Neuronal stem cell (in vitro differentiated cells): ENCODE data around the gene TVP23C.

ENCODE experiments used
- DNase-seq: peaks from one replicate; pipeline ENCODE4 v3.0.0-alpha.2; 2013; ENCODE audit warnings: low spot score
- H2AFZ ChIP-seq: one replicate; pipeline ENCODE4 v1.6.1; 2013; ENCODE audit warnings: mild to moderate bottlenecking, low read length, inconsistent platforms
- H2AK5ac ChIP-seq: 2 replicates; pipeline ENCODE4 v1.6.1; 2013; ENCODE audit warnings: low read depth, mild to moderate bottlenecking, inconsistent platforms, low read length, moderate library complexity, mixed read lengths
- H2BK120ac ChIP-seq: 2 replicates; pipeline ENCODE4 v1.6.1; 2013; ENCODE audit warnings: low read depth, mild to moderate bottlenecking, inconsistent platforms, low read length, moderate library complexity, mixed read lengths
- H2BK12ac ChIP-seq: one replicate; pipeline ENCODE4 v1.6.1; 2013; ENCODE audit warnings: low read length, inconsistent platforms
- H2BK15ac ChIP-seq: 2 replicates; pipeline ENCODE4 v1.6.1; 2013; ENCODE audit warnings: mild to moderate bottlenecking, low read length, inconsistent platforms, mixed read lengths
- H2BK5ac ChIP-seq: one replicate; pipeline ENCODE4 v1.6.1; 2013; ENCODE audit warnings: inconsistent platforms, mild to moderate bottlenecking, low read length, moderate library complexity
- H3K14ac ChIP-seq: one replicate; pipeline ENCODE4 v1.6.1; 2013; ENCODE audit warnings: low read length, inconsistent platforms
- H3K18ac ChIP-seq: 2 replicates; pipeline ENCODE4 v1.6.1; 2013; ENCODE audit warnings: low read length, inconsistent platforms
- H3K23ac ChIP-seq: 2 replicates; pipeline ENCODE4 v1.6.1; 2013; ENCODE audit warnings: low read depth, mild to moderate bottlenecking, mixed read lengths, low read length, inconsistent platforms; ENCODE audit not compliant: poor library complexity
- H3K27ac ChIP-seq: replicated peaks from 3 replicates; pipeline ENCODE4 v1.5.1; 2013; ENCODE audit warnings: low read length, inconsistent platforms
- H3K27me3 ChIP-seq, 3 experiments: 2 replicates each; pipeline ENCODE4 v1.6.1; 2013; ENCODE audit warnings: low read length in 3 of 3, mild to moderate bottlenecking in 2 of 3, inconsistent platforms in 1 of 3, low read depth in 1 of 3, mixed read lengths in 1 of 3, moderate library complexity in 1 of 3; ENCODE audit not compliant: control insufficient read depth in 3 of 3, insufficient read depth in 3 of 3
- H3K36me3 ChIP-seq, 2 donors: replicated peaks in 1 of 2; 2 replicates each; pipeline ENCODE4 v1.6.1; 2013; ENCODE audit warnings: low read length in 2 of 2; ENCODE audit not compliant: control insufficient read depth in 2 of 2, insufficient read depth in 2 of 2
- H3K4ac ChIP-seq: 2 replicates; pipeline ENCODE4 v1.6.1; 2013; ENCODE audit warnings: inconsistent platforms, mild to moderate bottlenecking, low read length, moderate library complexity
- H3K4me1 ChIP-seq, 2 donors: 1 replicate in 1 of 2; 2 replicates in 1 of 2; pipeline ENCODE4 v1.6.1; 2013; ENCODE audit warnings: low read length in 2 of 2, low read depth in 1 of 2; ENCODE audit not compliant: control insufficient read depth in 2 of 2, insufficient read depth in 1 of 2
- H3K4me2 ChIP-seq: one replicate; pipeline ENCODE4 v1.6.1; 2013; ENCODE audit warnings: mild to moderate bottlenecking, low read length, inconsistent platforms; ENCODE audit not compliant: insufficient read depth, poor library complexity, severe bottlenecking
- H3K4me3 ChIP-seq, 2 donors: 2 replicates each; pipeline ENCODE4 v1.5.1; 2013; ENCODE audit warnings: low read length in 2 of 2, mild to moderate bottlenecking in 2 of 2, inconsistent platforms in 1 of 2, moderate library complexity in 1 of 2
- H3K79me1 ChIP-seq: one replicate; pipeline ENCODE4 v1.6.1; 2013; ENCODE audit warnings: low read depth, mild to moderate bottlenecking, inconsistent platforms, low read length, moderate library complexity
- H3K9ac ChIP-seq: one replicate; pipeline ENCODE4 v1.6.1; 2013; ENCODE audit warnings: mild to moderate bottlenecking, low read depth, low read length, inconsistent platforms; ENCODE audit not compliant: poor library complexity
- H3K9me3 ChIP-seq, 2 donors: replicated peaks in 1 of 2; 2 replicates each; pipeline versions ENCODE3 to v1.6.1; 2013; ENCODE audit warnings: low read length in 2 of 2, mild to moderate bottlenecking in 2 of 2, inconsistent platforms in 1 of 2, low read depth in 1 of 2, mixed read lengths in 1 of 2, moderate library complexity in 1 of 2; ENCODE audit not compliant: control insufficient read depth in 2 of 2, insufficient read depth in 1 of 2
- H4K8ac ChIP-seq: one replicate; pipeline ENCODE4 v1.6.1; 2013; ENCODE audit warnings: low read depth, mild to moderate bottlenecking, inconsistent platforms, low read length, moderate library complexity
- H4K91ac ChIP-seq: one replicate; pipeline ENCODE4 v1.6.1; 2013; ENCODE audit warnings: low read length, low read depth, mild to moderate bottlenecking, inconsistent platforms; ENCODE audit not compliant: poor library complexity
- WGBS, 2 donors: extraction: QIAGEN DNeasy Blood & Tissue Kit; methylation state at CpG; one replicate each; pipeline ENCODE4 v1.1.7; 2013; ENCODE audit warnings: missing lambda C conversion rate in 2 of 2, mixed read lengths in 1 of 2; ENCODE audit not compliant: insufficient read length in 2 of 2, insufficient replicate concordance in 1 of 2; ENCODE audit errors: extremely low coverage in 2 of 2; 5-methylcytosine and 5-hydroxymethylcytosine counted together

TVP23C gene

GRCh38 chr17:15494821-15495220, 68.5 kb downstream of the TVP23C start:
- H3K4me1 ChIP-seq = peaks cover 3 to 7% of the 10 kb centered on the region in 2 donors
- no peak overlapping the region for H3K18ac ChIP-seq
- no peak overlapping the region for H3K9ac ChIP-seq
- no peak overlapping the region for H3K14ac ChIP-seq
- H3K36me3 ChIP-seq = peaks cover 6 to 15% of the 10 kb centered on the region in 2 donors
- no peak overlapping the region for H2AFZ ChIP-seq
- no peak overlapping the region for H3K27ac ChIP-seq
- H2BK120ac ChIP-seq = no peak overlapping the region
- H3K9me3 ChIP-seq = no peaks in the 10 kb centered on the region
- no peak for DNase-seq
- no peak overlapping the region for H4K8ac ChIP-seq
- H3K4ac ChIP-seq = no peak overlapping the region
- H2BK15ac ChIP-seq = no peak overlapping the region
- H3K27me3 ChIP-seq = no peaks in the 10 kb centered on the region
- no peak overlapping the region for H3K23ac ChIP-seq
- no peak overlapping the region for H3K4me2 ChIP-seq
- no peak overlapping the region for H3K4me3 ChIP-seq
- H2AK5ac ChIP-seq = no peak overlapping the region
- no peak overlapping the region for H4K91ac ChIP-seq
- H3K79me1 ChIP-seq = no peaks in the 10 kb centered on the region
- H2BK12ac ChIP-seq = no peak overlapping the region
- no peak overlapping the region for H2BK5ac ChIP-seq

GRCh38 chr17:15493693-15494035, 69.6 kb downstream of the TVP23C start:
- Histone ChIP-seq H3K4me3 (no peak overlapping the region), H4K8ac (no peak overlapping the region), H4K91ac (no peak overlapping the region), H2BK120ac (no peak overlapping the region), H3K14ac (no peak overlapping the region), H2AFZ (no peak overlapping the region), H3K4me1 (peaks cover 3 to 7% of the 10 kb centered on the region in 2 donors), H3K27me3 (no peaks in the 10 kb centered on the region), H3K27ac (no peak overlapping the region), H3K18ac (no peak overlapping the region), H3K23ac (no peak overlapping the region), H3K9me3 (no peaks in the 10 kb centered on the region), H3K36me3 (peaks cover 6 to 11% of the 10 kb centered on the region in 2 donors), H2AK5ac (no peak overlapping the region), H2BK5ac (no peak overlapping the region), H3K4ac (no peak overlapping the region), H2BK15ac (no peak overlapping the region), H2BK12ac (no peak overlapping the region), H3K9ac (no peak overlapping the region), H3K79me1 (no peaks in the 10 kb centered on the region), H3K4me2 (no peak overlapping the region)
- WGBS, 2 donors = no CpG with 5 or more reads among the region's 1 CpG
- no peak for DNase-seq

GRCh38 chr17:15492791-15493692, 70.2 kb downstream of the TVP23C start:
- WGBS, 2 donors = no CpG with 5 or more reads among the region's 8 CpGs
- peak overlapping the region; percentile 61 for H3K18ac ChIP-seq
- H3K27ac ChIP-seq = peak overlapping the region; percentile 43

GRCh38 chr17:15492186-15492585, 71.1 kb downstream of the TVP23C start:
- H3K4me2 ChIP-seq = no peak overlapping the region
- no peak overlapping the region for H2AFZ ChIP-seq
- H3K9ac ChIP-seq = no peak overlapping the region
- H4K91ac ChIP-seq = no peak overlapping the region
- H3K18ac ChIP-seq = no peak overlapping the region
- no CpG with 5 or more reads among the region's 4 CpGs for WGBS, 2 donors
- H3K79me1 ChIP-seq = no peaks in the 10 kb centered on the region
- peaks cover 3 to 7% of the 10 kb centered on the region in 2 donors for H3K4me1 ChIP-seq
- no peak overlapping the region for H3K4ac ChIP-seq
- no peak overlapping the region for H2BK5ac ChIP-seq
- H2AK5ac ChIP-seq = no peak overlapping the region
- peaks cover 8 to 10% of the 10 kb centered on the region in 2 donors for H3K36me3 ChIP-seq
- no peak overlapping the region for H2BK120ac ChIP-seq
- no peak overlapping the region for H2BK15ac ChIP-seq
- no peaks in the 10 kb centered on the region for H3K27me3 ChIP-seq
- H3K14ac ChIP-seq = no peak overlapping the region
- H3K27ac ChIP-seq = no peak overlapping the region
- H3K9me3 ChIP-seq = peaks cover 0 to 2% of the 10 kb centered on the region in 2 donors
- DNase-seq = no peak
- H3K4me3 ChIP-seq = no peak overlapping the region
- H3K23ac ChIP-seq = no peak overlapping the region
- no peak overlapping the region for H4K8ac ChIP-seq
- no peak overlapping the region for H2BK12ac ChIP-seq

More at GRCh38 chr17:15492791-15493692, 70.2 kb downstream of the TVP23C start:
- no peak for DNase-seq
- no peak overlapping the region for H4K8ac ChIP-seq
- H2BK120ac ChIP-seq = no peak overlapping the region
- no peak overlapping the region for H3K4ac ChIP-seq
- H2BK15ac ChIP-seq = peak overlapping the region; percentile 31
- no peak overlapping the region for H3K23ac ChIP-seq
- H2BK5ac ChIP-seq = no peak overlapping the region
- H3K9me3 ChIP-seq = no peaks in the 10 kb centered on the region
- H4K91ac ChIP-seq = no peak overlapping the region
- H2BK12ac ChIP-seq = no peak overlapping the region
- H2AK5ac ChIP-seq = peak overlapping the region; percentile 72
- H3K27me3 ChIP-seq = no peaks in the 10 kb centered on the region
- H3K4me3 ChIP-seq = no peak overlapping the region
- peaks cover 6 to 11% of the 10 kb centered on the region in 2 donors for H3K36me3 ChIP-seq
- H3K4me2 ChIP-seq = no peak overlapping the region
- H3K9ac ChIP-seq = no peak overlapping the region
- no peak overlapping the region for H3K14ac ChIP-seq
- H2AFZ ChIP-seq = no peak overlapping the region
- no peaks in the 10 kb centered on the region for H3K79me1 ChIP-seq
- peaks cover 3 to 7% of the 10 kb centered on the region in 2 donors for H3K4me1 ChIP-seq
